OCI-LY7 (cell line): ENCODE measurements around the gene AFF3. TPM values are rescaled to one million over a fixed set of nuclear protein-coding genes. Genes with fewer than 3 reads are reported as not detected.

Experiments used
- BruUV-seq: library from RNA; stranded (reverse); fragments of 400-500 nt; replicated peaks from 2 replicates; lab custom pipeline; 2021; lab: Mats Ljungman, UMichigan
- CTCF ChIA-PET: fragments of 300-600 bp; sonication (Branson Sonifier 250); formaldehyde crosslinking; loops from one replicate; lab custom pipeline; 2022; ENCODE audit warnings: antibody characterized with exemption; ENCODE audit not compliant: unreplicated experiment; lab: Charles Lee
- POLR2A ChIA-PET: fragments of 300-600 bp; sonication (Branson Sonifier 250); formaldehyde crosslinking; loops from one replicate; lab custom pipeline; 2022; ENCODE audit warnings: antibody characterized with exemption; lab: Charles Lee
- DNase-seq: peaks from one replicate; pipeline ENCODE4 v3.0.0-alpha.2; 2015; ENCODE audit warnings: low spot score
- H2AFZ ChIP-seq: fragments of 200-600 bp; sonication (generic), shearing (Covaris generic); 2 replicates; pipeline ENCODE4 v1.6.1; 2014; ENCODE audit warnings: mild to moderate bottlenecking, antibody characterized with exemption, low read length, moderate library complexity
- H3K27ac ChIP-seq: fragments of 200-600 bp; sonication (generic); 2 replicates; pipeline ENCODE4 v1.5.1; 2014; ENCODE audit warnings: mixed run types, low read depth, mild to moderate bottlenecking, moderate library complexity, low read length, inconsistent platforms; ENCODE audit not compliant: poor library complexity, severe bottlenecking
- H3K36me3 ChIP-seq: fragments of 200-600 bp; sonication (generic); 2 replicates; pipeline ENCODE4 v1.6.1; 2014; ENCODE audit warnings: mild to moderate bottlenecking, antibody characterized with exemption, low read length, moderate library complexity, mixed read lengths; ENCODE audit not compliant: insufficient read depth
- H3K4me1 ChIP-seq: fragments of 200-600 bp; sonication (generic); 2 replicates; pipeline ENCODE4 v1.5.1; 2014; ENCODE audit warnings: mild to moderate bottlenecking, low read length; ENCODE audit not compliant: insufficient read depth, poor library complexity, severe bottlenecking
- H3K4me2 ChIP-seq: fragments of 200-600 bp; sonication (generic); 2 replicates; pipeline ENCODE4 v1.6.1; 2014; ENCODE audit warnings: mild to moderate bottlenecking, low read length
- H3K4me3 ChIP-seq: fragments of 200-600 bp; sonication (generic); 2 replicates; pipeline ENCODE4 v1.5.1; 2014; ENCODE audit warnings: mild to moderate bottlenecking, low read depth, low read length; ENCODE audit not compliant: poor library complexity, severe bottlenecking
- H3K79me2 ChIP-seq: fragments of 200-600 bp; sonication (generic); 2 replicates; pipeline ENCODE4 v1.6.1; 2016; ENCODE audit warnings: low read depth, mild to moderate bottlenecking, low read length, moderate library complexity, mixed read lengths; ENCODE audit not compliant: insufficient read depth
- H3K9me2 ChIP-seq: fragments of 200-600 bp; sonication (generic); 2 replicates; pipeline ENCODE4 v1.6.1; 2016; ENCODE audit warnings: mild to moderate bottlenecking, low read length, mixed read lengths; ENCODE audit not compliant: insufficient read depth
- H3K9me3 ChIP-seq: fragments of 200-600 bp; sonication (generic); 2 replicates; pipeline ENCODE4 v1.6.1; 2014; ENCODE audit warnings: mild to moderate bottlenecking, mixed run types, low read length, mixed read lengths
- H4K20me1 ChIP-seq: fragments of 200-600 bp; sonication (generic); 2 replicates; pipeline ENCODE4 v1.6.1; 2014; ENCODE audit warnings: mild to moderate bottlenecking, antibody characterized with exemption, low read length, moderate library complexity, mixed read lengths; ENCODE audit not compliant: insufficient read depth
- EZH2phosphoT487 ChIP-seq: fragments of 200-600 bp; sonication (generic); IDR thresholded peaks from 2 replicates; pipeline ENCODE4 v1.6.1; 2018; ENCODE audit warnings: low read depth, borderline replicate concordance, mild to moderate bottlenecking, mixed run types, antibody characterized with exemption, low read length, moderate library complexity, mixed read lengths
- intact Hi-C: fragments of 100-400 bp; cut with micrococcal nuclease; formaldehyde crosslinking; loops from one replicate; pipeline ENCODE4 v1.10.0; 2022; ENCODE audit not compliant: unreplicated experiment
- total RNA-seq, 2 experiments: library from RNA; depleted of rRNA in 1 of 2; stranded (reverse); fragments of >200 nt in 1 of 2; shearing (Covaris generic) in 1 of 2; gene quantifications; 2 replicates each; pipeline ENCODE4 v1.2.3, GENCODE V29; 2014 to 2022
- TF ChIP-seq, protein P1 (sequence below): fragments of 200-600 bp; sonication (generic); conservative IDR thresholded peaks from 2 replicates; pipeline ENCODE4 v1.5.1; 2014; ENCODE audit warnings: mild to moderate bottlenecking, antibody characterized with exemption, low read length, moderate library complexity, mixed read lengths

Gene AFF3
- total RNA-seq, 2 experiments from 2014 or later, result 131 to 133 TPM

DNA sequence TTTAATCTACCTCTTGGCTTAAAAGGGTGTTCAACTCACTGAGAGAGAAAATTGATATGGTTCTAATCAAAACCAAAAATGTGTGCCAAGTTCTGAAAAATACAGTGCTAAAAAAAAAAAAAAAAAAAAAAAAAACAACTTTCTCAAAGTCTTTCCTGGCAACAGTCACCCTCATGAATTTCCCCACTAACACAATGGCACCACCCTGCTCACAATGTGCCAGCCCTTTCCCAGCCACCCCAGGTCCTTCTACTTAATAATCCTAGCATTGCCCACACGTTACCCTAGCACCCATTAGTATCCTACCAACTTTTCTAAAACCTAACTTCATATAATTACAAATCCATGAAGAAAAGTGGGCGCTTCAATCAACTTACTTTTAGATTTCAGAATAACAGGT is 106.4 kb downstream of the AFF3 start:
- DNase-seq, result no peak
- Histone ChIP-seq H3K4me1 (no peaks in the 10 kb centered on the region), H3K4me2 (no peak overlapping the region), H3K9me2 (no peaks in the 10 kb centered on the region), H3K79me2 (peaks cover 30% of the 10 kb centered on the region), H2AFZ (no peak overlapping the region), H3K9me3 (no peaks in the 10 kb centered on the region), H3K36me3 (peaks cover 27% of the 10 kb centered on the region), H3K4me3 (no peak overlapping the region), H4K20me1 (peaks cover 6% of the 10 kb centered on the region; the same call in 1 of the 2 replicates), H3K27ac (no peak overlapping the region)
- ChIA-PET POLR2A (interaction anchor here (0.5 to 0.9 kb wide), 3 partner anchors 9 to 464 kb away, joined by 3 read pairs; no protein-coding TSS in a partner anchor), CTCF (no interaction called here)
- TF ChIP-seq EZH2phosphoT487, result no peak
- BruUV-seq, result no TSS peak
- intact Hi-C loops, result no loop called here

DNA sequence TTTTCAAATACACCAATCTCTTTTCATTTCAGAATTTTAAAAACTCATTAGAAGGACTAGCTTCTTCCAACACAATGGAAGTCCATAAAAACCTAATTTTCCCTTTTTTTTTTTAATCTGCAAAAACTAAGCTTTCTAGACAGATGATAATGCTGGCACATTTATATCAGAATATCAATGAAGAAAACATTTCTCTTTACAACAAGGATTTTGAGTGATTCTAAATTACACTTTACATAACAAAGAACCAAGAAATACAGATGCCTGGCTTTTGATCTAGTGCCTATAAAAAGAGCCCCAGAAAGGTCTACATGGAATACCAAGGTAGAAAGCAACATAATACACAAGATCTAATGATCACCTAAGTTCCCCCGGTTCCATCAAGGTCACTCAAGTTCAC is 108.0 kb downstream of the AFF3 start:
- H3K79me2 ChIP-seq, result peaks cover 30% of the 10 kb centered on the region
- intact Hi-C loops, result no loop called here

DNA sequence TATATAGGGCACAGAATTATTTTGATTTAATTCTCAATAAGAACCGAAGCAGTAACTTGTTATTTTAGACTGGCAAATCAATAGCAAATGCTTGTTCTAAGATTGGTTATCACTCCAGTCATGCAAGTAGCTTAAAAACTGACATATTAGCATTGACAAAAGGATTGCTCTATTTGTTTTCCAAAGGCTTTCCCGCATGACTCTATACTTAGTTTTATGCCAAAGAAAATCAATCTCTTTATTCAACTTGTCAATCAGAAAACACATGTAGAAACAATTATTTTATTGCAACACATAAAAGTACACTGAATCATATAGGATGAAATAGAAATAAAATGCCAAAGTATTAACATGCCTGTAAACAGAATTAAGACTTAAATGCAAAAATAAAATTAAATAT is 108.4 kb downstream of the AFF3 start:
- 0 out of 2 replicates have a peak, but pooled peaks cover 12% of the 10 kb centered on the region for H3K36me3 ChIP-seq
- H3K79me2 ChIP-seq, result peaks cover 30% of the 10 kb centered on the region

More for the DNA sequence above, 108.0 kb downstream of the AFF3 start:
- Histone ChIP-seq H3K9me2 (no peaks in the 10 kb centered on the region), H3K9me3 (no peaks in the 10 kb centered on the region), H3K4me1 (no peaks in the 10 kb centered on the region), H3K4me3 (no peak overlapping the region), H3K36me3 (peaks cover 12% of the 10 kb centered on the region; the same call in 1 of the 2 replicates), H3K4me2 (no peak overlapping the region), H2AFZ (no peak overlapping the region), H4K20me1 (peaks cover 6% of the 10 kb centered on the region; the same call in 1 of the 2 replicates), H3K27ac (no peak overlapping the region)
- no peak for DNase-seq
- ChIA-PET CTCF (no interaction called here), POLR2A (interaction anchor here (0.6 to 1.7 kb wide), 2 partner anchors 12 to 75 kb away, joined by 4 read pairs; no protein-coding TSS in a partner anchor)
- TF ChIP-seq, protein P1, sequence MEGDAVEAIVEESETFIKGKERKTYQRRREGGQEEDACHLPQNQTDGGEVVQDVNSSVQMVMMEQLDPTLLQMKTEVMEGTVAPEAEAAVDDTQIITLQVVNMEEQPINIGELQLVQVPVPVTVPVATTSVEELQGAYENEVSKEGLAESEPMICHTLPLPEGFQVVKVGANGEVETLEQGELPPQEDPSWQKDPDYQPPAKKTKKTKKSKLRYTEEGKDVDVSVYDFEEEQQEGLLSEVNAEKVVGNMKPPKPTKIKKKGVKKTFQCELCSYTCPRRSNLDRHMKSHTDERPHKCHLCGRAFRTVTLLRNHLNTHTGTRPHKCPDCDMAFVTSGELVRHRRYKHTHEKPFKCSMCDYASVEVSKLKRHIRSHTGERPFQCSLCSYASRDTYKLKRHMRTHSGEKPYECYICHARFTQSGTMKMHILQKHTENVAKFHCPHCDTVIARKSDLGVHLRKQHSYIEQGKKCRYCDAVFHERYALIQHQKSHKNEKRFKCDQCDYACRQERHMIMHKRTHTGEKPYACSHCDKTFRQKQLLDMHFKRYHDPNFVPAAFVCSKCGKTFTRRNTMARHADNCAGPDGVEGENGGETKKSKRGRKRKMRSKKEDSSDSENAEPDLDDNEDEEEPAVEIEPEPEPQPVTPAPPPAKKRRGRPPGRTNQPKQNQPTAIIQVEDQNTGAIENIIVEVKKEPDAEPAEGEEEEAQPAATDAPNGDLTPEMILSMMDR, result no peak
- no peak for TF ChIP-seq EZH2phosphoT487
- no TSS peak for BruUV-seq

More for the DNA sequence above, 108.4 kb downstream of the AFF3 start:
- Histone ChIP-seq H3K4me1 (no peaks in the 10 kb centered on the region), H3K4me2 (no peak overlapping the region), H4K20me1 (peaks cover 6% of the 10 kb centered on the region; the same call in 1 of the 2 replicates), H2AFZ (no peak overlapping the region), H3K9me2 (no peaks in the 10 kb centered on the region), H3K27ac (no peak overlapping the region), H3K9me3 (no peaks in the 10 kb centered on the region), H3K4me3 (no peak overlapping the region)
- no TSS peak for BruUV-seq
- TF ChIP-seq, protein P1, result no peak
- no peak for TF ChIP-seq EZH2phosphoT487
- ChIA-PET POLR2A (interaction anchor here (0.7 to 1.7 kb wide), 2 partner anchors 12 to 213 kb away, joined by 3 to 4 read pairs; no protein-coding TSS in a partner anchor), CTCF (no interaction called here)
- intact Hi-C loops, result no loop called here
- DNase-seq, result no peak
